ENCODE data around the gene POU2F1.

DNA sequence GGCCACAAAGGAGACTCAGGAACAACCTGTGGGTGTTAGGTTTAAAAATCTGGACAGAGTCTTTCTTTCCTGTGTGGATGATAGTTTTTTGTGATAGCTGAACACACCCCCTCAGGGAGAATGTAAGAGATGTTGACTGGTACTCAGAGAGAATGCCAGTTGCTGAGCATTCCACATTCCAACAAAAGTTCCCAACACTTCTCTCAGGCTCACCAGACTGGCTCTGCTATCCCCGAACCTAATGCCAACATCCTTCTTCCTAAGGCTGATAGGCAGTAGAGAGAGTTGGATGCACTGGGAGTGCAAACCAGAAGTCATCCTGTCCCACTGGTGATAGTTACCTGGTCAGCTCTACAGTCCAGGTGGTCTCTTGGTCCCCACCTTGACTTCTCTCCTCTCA, 28.7 kb upstream of the POU2F1 start:
- TF ChIP-seq POLR2A (IDR thresholded peaks at IDR 0.05) (no peak), POLR2AphosphoS5 (IDR thresholded peaks at IDR 0.05) (no peak), EP300 (IDR thresholded peaks at IDR 0.05) (no peak)
- TF ChIP-seq, protein P1, sequence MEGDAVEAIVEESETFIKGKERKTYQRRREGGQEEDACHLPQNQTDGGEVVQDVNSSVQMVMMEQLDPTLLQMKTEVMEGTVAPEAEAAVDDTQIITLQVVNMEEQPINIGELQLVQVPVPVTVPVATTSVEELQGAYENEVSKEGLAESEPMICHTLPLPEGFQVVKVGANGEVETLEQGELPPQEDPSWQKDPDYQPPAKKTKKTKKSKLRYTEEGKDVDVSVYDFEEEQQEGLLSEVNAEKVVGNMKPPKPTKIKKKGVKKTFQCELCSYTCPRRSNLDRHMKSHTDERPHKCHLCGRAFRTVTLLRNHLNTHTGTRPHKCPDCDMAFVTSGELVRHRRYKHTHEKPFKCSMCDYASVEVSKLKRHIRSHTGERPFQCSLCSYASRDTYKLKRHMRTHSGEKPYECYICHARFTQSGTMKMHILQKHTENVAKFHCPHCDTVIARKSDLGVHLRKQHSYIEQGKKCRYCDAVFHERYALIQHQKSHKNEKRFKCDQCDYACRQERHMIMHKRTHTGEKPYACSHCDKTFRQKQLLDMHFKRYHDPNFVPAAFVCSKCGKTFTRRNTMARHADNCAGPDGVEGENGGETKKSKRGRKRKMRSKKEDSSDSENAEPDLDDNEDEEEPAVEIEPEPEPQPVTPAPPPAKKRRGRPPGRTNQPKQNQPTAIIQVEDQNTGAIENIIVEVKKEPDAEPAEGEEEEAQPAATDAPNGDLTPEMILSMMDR (IDR thresholded peaks at IDR 0.05) = no peak

All from suprapubic skin (tissue), 4 donors.